DND-41 (cell line): ENCODE data around the gene BRIP1.

Experiments
- ATAC-seq: fragments of 200-7000 bp; cut with Tn5 transposase; 3 replicates; pipeline ENCODE4 v1.9.1; 2021; ENCODE audit warnings: low read depth; ENCODE audit not compliant: insufficient read depth
- DNase-seq: peaks from one replicate; pipeline ENCODE4 v3.0.0-alpha.2; 2020
- H2AFZ ChIP-seq: 2 replicates; pipeline ENCODE4 v1.6.0; 2012; ENCODE audit warnings: low read depth, low read length
- H3K27ac ChIP-seq: 2 replicates; pipeline ENCODE4 v1.5.1; 2012; ENCODE audit warnings: low read length, inconsistent platforms
- H3K27me3 ChIP-seq: fragments of 200-600 bp; sonication (generic); 2 replicates; pipeline ENCODE4 v1.6.0; 2012; ENCODE audit warnings: low read length, mild to moderate bottlenecking, inconsistent platforms; ENCODE audit not compliant: insufficient read depth, poor library complexity
- H3K36me3 ChIP-seq: 2 replicates; pipeline ENCODE4 v1.5.1; 2012; ENCODE audit warnings: low read length, inconsistent platforms; ENCODE audit not compliant: insufficient read depth
- H3K4me1 ChIP-seq: 2 replicates; pipeline ENCODE4 v1.5.1; 2012; ENCODE audit warnings: mild to moderate bottlenecking, low read length; ENCODE audit not compliant: insufficient read depth
- H3K4me2 ChIP-seq: 2 replicates; pipeline ENCODE4 v1.6.0; 2012; ENCODE audit warnings: mild to moderate bottlenecking, moderate library complexity, low read length, inconsistent platforms; ENCODE audit not compliant: insufficient read depth
- H3K4me3 ChIP-seq, 2 experiments: fragments of 200-600 bp in 1 of 2; shearing (Covaris generic) in 1 of 2; 2 replicates each; pipeline ENCODE4 v1.5.1; 2012 to 2016; ENCODE audit warnings: inconsistent platforms in 2 of 2, low read length in 2 of 2, mild to moderate bottlenecking in 2 of 2, low read depth in 1 of 2, moderate library complexity in 1 of 2
- H3K79me2 ChIP-seq: 2 replicates; pipeline ENCODE4 v1.6.0; 2012; ENCODE audit warnings: low read length, inconsistent platforms; ENCODE audit not compliant: insufficient read depth
- H3K9ac ChIP-seq: 2 replicates; pipeline ENCODE4 v1.6.0; 2012; ENCODE audit warnings: low read depth, mild to moderate bottlenecking, inconsistent platforms, low read length, moderate library complexity
- H3K9me3 ChIP-seq: 2 replicates; pipeline ENCODE4 v1.5.1; 2012; ENCODE audit warnings: low read length, moderate library complexity, mild to moderate bottlenecking, inconsistent platforms; ENCODE audit not compliant: insufficient read depth, severe bottlenecking
- H4K20me1 ChIP-seq: 2 replicates; pipeline ENCODE4 v1.6.0; 2012; ENCODE audit warnings: low read length; ENCODE audit not compliant: insufficient read depth
- EZH2 ChIP-seq: IDR thresholded peaks from 3 replicates; pipeline ENCODE4 v1.6.1; 2012; ENCODE audit warnings: borderline replicate concordance, low read depth, mild to moderate bottlenecking, moderate library complexity, low read length, inconsistent platforms; ENCODE audit not compliant: severe bottlenecking
- TF ChIP-seq, protein P1 (sequence below): IDR thresholded peaks from 2 replicates; pipeline ENCODE4 v1.5.1; 2012; ENCODE audit warnings: borderline replicate concordance, low read length, moderate library complexity, mild to moderate bottlenecking; ENCODE audit not compliant: poor library complexity, severe bottlenecking; ENCODE audit errors: extremely low read depth

BRIP1 gene

DNA sequence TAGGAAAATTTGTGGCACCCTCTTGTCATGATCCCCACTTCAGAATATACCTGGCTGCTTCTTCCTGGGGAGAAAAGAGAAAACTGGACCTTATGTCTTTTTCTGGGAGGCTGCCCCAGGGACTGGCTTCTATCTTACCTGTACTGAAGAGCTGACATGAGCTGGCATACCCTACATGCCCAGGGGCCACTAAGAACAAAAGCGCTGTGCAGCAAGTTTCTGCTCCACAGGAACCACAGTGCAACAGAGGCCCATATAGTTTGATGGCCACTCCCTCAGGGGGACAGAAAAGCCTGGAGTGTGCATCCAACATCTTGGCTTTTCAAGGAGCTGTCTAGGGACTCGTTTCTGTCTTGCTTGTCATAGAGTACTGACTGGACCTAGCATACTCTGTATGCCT, 175.6 kb downstream of the BRIP1 start:
- no peak overlapping the region for H2AFZ ChIP-seq
- no peak for TF ChIP-seq EZH2
- TF ChIP-seq, protein P1, sequence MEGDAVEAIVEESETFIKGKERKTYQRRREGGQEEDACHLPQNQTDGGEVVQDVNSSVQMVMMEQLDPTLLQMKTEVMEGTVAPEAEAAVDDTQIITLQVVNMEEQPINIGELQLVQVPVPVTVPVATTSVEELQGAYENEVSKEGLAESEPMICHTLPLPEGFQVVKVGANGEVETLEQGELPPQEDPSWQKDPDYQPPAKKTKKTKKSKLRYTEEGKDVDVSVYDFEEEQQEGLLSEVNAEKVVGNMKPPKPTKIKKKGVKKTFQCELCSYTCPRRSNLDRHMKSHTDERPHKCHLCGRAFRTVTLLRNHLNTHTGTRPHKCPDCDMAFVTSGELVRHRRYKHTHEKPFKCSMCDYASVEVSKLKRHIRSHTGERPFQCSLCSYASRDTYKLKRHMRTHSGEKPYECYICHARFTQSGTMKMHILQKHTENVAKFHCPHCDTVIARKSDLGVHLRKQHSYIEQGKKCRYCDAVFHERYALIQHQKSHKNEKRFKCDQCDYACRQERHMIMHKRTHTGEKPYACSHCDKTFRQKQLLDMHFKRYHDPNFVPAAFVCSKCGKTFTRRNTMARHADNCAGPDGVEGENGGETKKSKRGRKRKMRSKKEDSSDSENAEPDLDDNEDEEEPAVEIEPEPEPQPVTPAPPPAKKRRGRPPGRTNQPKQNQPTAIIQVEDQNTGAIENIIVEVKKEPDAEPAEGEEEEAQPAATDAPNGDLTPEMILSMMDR = no peak
- H3K79me2 ChIP-seq = no peaks in the 10 kb centered on the region
- no peaks in the 10 kb centered on the region for H4K20me1 ChIP-seq
- H3K27ac ChIP-seq = no peak overlapping the region
- no peaks in the 10 kb centered on the region for H3K27me3 ChIP-seq
- no peaks in the 10 kb centered on the region for H3K9me3 ChIP-seq
- ATAC-seq (no peak), DNase-seq (no peak)
- H3K9ac ChIP-seq = no peak overlapping the region
- H3K36me3 ChIP-seq = peaks cover 53% of the 10 kb centered on the region
- no peak overlapping the region for H3K4me3 ChIP-seq
- no peaks in the 10 kb centered on the region for H3K4me1 ChIP-seq
- no peak overlapping the region for H3K4me2 ChIP-seq

DNA sequence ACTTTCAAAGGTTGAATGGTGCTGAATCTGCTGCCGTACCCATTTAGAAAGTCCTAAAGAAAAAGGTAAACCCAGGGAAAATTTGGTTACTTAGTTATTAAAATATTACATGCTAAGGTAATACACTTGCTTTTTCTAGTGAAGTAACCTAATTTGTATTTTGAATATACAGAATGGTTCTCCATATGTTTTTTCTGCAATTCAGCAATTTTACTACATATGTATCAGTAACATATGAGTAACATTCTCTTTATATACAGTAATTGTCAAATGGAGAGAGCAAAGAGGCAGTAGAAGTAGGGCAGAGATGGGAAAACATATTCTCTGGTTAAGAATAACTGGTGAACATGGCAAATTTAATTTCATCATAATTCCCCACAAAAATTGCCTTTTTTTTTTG, 177.2 kb downstream of the BRIP1 start:
- no peak for TF ChIP-seq EZH2
- TF ChIP-seq, protein P1 = no peak
- DNase-seq (no peak), ATAC-seq (no peak)
- Histone ChIP-seq H3K9me3 (no peaks in the 10 kb centered on the region), H3K27me3 (no peaks in the 10 kb centered on the region), H3K27ac (no peak overlapping the region), H3K4me1 (no peaks in the 10 kb centered on the region), H3K9ac (no peak overlapping the region), H3K4me2 (no peak overlapping the region), H3K79me2 (no peaks in the 10 kb centered on the region), H3K36me3 (peaks cover 41% of the 10 kb centered on the region), H3K4me3 (no peak overlapping the region), H4K20me1 (no peaks in the 10 kb centered on the region), H2AFZ (no peak overlapping the region)

DNA sequence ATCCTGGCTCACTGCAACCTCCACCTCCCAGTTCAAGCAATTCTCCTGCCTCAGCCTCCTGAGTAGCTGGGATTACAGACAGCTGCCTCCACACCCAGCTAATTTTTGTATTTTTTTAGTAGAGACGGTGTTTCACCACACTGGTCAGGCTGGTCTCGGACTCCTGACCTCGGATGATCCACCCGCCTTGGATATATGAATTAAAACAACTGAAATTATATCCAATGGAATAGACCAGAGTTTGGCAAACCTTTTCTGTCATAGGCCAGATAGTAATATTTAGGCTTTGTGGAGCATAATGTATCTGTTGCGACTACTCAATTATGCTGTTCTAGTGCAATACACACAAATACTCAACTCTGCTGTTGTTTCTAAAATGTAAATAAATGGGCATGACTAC, 178.5 kb downstream of the BRIP1 start:
- no peaks in the 10 kb centered on the region for H3K79me2 ChIP-seq
- ATAC-seq = no peak
- no peaks in the 10 kb centered on the region for H4K20me1 ChIP-seq
- TF ChIP-seq, protein P1 = no peak
- TF ChIP-seq EZH2 = no peak
- no peak overlapping the region for H3K9ac ChIP-seq
- no peaks in the 10 kb centered on the region for H3K9me3 ChIP-seq
- H3K4me1 ChIP-seq = no peaks in the 10 kb centered on the region
- H3K4me2 ChIP-seq = no peak overlapping the region
- no peak overlapping the region for H3K4me3 ChIP-seq
- H3K27ac ChIP-seq = no peak overlapping the region
- no peaks in the 10 kb centered on the region for H3K27me3 ChIP-seq
- peaks cover 39% of the 10 kb centered on the region for H3K36me3 ChIP-seq
- no peak overlapping the region for H2AFZ ChIP-seq
- DNase-seq = no peak

DNA sequence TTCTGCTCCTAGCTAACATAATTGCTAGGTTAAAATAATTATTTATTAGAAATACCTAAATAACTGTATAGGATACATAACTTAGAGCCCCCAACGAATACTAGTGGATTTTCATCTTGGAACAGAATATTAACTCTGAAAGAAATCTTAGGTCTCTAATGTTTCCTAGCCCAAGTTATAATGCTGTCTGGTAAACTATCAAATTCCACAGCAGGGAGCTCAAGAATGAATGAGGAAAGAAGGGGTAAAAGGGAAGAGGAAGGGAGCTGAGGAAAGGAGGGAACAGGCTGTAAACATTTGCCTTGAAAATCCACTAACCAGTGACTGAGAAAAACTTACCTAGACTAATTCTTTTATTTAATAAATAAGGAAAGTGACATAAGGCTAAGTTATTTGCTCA, 179.2 kb downstream of the BRIP1 start:
- Histone ChIP-seq H3K4me1 (no peaks in the 10 kb centered on the region), H3K4me3 (no peak overlapping the region), H2AFZ (no peak overlapping the region), H3K9me3 (no peaks in the 10 kb centered on the region), H3K27ac (no peak overlapping the region), H3K4me2 (no peak overlapping the region), H3K36me3 (peaks cover 32% of the 10 kb centered on the region), H3K79me2 (no peaks in the 10 kb centered on the region), H4K20me1 (no peaks in the 10 kb centered on the region), H3K27me3 (no peaks in the 10 kb centered on the region), H3K9ac (no peak overlapping the region)
- TF ChIP-seq EZH2 = no peak
- TF ChIP-seq, protein P1 = no peak
- no peak for DNase-seq
- ATAC-seq = no peak
